GM21447 (cell line): ENCODE results near the gene BAG3.
"Not testable (repeated sequence)": the region's sequence is repeated elsewhere in the genome, so short reads cannot be mapped to it uniquely, and the experiment has no call there.

ENCODE experiments used
- ATAC-seq: cut with Tn5 transposase; IDR thresholded peaks from one replicate; pipeline ENCODE4 v1.9.1; 2021; ENCODE audit not compliant: unreplicated experiment

BAG3 gene

GRCh38 chr10:119650692-119651513, at the start of gene BAG3:
BAG3 (plus strand) TSS chr10:119651380; CDS start chr10:119651676, 296 bp downstream.
- ATAC-seq: peak; percentile 62

DNA sequence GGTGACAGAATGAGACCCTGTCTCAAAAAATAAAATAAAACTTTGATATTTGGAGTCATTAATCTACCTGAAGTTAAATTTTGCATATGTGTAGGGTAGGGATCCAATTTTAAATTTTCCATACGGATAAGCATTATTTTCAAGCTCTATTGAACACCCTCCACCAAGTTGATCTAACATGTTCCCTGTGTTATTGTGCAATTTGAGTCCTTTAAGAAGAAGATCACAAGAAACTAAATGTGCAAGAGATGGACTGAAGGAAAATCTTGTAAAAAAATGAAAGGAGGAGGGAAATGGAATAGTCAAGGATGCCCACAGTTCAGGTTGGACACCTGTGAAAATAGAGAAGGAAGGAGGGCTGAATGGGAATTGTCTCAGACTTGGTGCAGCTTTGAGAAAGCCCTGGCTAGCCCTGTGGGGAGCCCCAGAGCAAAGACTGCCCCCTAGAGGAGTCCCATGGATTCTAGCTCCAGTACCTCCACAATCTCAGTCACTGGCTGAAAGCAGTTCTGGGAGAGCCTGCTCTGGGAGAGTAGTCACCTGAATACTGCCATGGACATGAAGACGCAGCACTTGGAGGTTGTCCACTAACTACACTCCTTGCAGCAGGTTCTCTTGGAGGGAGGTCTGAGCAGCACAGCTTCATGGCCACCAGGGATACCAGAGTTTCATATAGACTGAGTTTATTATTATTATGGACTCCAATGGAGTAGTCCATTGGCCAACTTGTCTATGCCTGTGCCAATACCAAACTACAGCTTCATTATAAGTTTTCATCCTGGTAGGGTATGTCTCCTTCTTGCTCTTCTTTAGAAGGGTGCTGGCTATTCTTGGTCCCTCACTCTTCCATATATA, 48.7 kb upstream of the BAG3 start:
- no peak for ATAC-seq

DNA sequence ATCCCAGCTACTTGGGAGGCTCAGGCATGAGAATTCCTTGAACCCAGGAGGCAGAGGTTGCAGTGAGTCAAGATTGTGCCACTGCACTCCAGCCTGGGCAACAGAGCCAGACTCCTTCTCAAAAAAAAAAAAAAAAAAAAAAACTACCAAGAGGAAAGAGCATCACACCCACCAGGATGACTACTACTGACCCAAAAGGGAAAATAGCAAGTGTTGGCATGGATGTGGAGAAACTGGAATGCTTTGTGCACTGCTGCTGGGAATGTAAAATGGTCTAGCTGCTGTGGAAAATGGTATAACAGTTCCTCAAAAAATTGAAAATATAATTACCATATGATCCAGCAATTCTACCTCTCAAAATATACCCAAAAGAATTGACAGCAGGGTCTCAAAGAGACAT, 46.7 kb upstream of the BAG3 start:
- no peak for ATAC-seq

GRCh38 chr10:119608316-119609155, 42.6 kb upstream of the BAG3 start:
- ATAC-seq: no peak

DNA sequence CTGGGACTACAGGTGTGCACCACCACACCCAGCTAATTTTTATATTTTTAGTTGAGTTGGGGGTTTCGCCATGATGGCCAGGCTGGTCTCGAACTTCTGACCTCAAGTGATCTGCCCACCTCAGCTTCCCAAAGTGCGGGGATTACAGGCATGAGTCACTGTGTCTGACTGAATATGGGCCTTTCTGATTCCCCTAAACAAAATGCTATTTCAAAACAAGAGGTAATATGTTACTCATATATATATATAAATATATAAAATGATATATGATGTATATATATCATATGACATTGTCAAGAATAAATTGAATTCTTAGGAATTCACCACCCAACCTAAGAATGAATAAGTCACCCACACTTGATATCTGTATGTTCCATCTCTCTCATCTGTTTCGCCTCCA, 41.7 kb upstream of the BAG3 start:
- no peak for ATAC-seq

DNA sequence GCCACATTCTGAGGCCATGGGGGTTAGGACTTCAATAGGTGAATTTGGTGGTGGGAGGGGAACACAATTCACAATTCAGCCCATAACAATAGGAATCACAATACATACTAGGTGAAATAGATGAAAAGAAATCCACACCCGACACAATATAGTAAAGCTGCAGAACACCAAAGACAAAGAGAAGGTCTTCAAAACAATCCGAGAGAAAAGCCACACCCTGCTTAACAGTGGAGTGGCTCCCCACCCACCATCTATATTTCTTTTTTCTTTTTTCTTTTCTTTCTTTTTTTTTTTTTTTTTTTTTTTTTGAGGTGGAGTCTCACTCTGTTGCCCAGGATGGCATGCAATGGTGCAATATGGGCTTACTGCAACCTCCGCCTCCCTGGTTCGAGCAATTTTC, 39.7 kb upstream of the BAG3 start:
- no peak for ATAC-seq

DNA sequence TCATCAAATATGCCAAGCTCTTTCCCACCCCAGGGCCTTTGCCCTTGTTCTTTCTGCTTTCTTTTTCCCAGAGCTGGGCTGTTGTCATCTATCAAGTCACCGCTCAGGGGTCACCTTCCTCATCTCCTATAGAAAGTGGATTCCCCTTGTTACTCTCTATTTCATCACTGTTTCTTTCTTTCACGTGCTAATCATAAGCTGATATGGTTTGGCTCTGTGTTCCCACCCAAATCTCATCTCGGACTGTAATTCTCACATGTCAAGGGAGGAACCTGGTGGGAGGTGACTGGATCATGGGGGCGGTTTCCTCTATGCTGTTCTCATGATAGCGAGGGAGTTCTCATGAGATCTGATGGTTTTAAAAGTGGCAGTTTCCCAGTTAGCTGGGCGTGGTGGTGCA, 37.4 kb upstream of the BAG3 start:
- no peak for ATAC-seq

- ATAC-seq: no peak
These were observed 36.5 kb upstream of the BAG3 start for GRCh38 chr10:119614686-119615085.

GRCh38 chr10:119616882-119617570, 34.2 kb upstream of the BAG3 start:
- ATAC-seq: no peak

- ATAC-seq: no peak
These were observed 32.0 kb upstream of the BAG3 start for GRCh38 chr10:119619215-119619614.

- ATAC-seq: not testable (repeated sequence)
These were observed 31.4 kb upstream of the BAG3 start for GRCh38 chr10:119619811-119620210.

DNA sequence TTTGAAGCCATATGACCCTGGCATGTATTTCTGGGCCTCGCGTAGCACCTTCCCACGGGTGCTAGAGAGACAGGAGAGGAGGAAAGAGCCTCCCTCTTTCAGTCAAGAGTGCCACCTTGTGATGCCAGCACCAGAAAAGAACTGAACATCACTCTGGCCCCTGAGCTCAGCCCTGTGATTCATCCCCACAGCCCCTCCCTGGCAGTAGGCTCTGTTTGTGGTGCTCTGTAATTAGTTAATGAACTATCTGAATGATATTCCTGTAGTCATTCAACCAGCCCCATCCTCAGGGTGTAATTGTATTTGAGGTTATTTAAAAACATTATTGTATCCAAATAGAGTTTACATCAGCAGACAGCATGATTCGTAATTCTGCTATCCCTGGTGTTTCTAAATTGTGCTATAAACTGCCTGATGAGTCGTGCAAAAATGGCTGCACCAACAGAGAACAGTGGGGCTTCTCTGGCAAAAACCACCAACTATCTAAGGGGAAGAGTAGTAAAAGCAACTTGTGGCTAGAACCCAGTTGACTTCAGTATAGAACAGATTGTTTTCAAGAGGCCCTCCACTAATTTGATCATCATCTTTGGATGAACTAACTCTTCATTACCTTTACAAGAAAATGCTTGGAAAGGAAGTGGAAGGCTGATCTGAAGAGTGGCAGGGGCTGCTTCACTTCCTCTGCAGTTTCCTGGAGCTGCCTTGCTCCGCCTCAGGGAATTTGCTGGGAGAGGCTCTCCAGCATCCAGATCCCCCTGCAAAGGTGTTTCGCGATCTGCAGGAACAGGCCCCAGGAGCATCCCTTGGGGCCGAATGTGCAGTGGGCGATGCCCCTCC, 30.7 kb upstream of the BAG3 start:
- no peak for ATAC-seq

DNA sequence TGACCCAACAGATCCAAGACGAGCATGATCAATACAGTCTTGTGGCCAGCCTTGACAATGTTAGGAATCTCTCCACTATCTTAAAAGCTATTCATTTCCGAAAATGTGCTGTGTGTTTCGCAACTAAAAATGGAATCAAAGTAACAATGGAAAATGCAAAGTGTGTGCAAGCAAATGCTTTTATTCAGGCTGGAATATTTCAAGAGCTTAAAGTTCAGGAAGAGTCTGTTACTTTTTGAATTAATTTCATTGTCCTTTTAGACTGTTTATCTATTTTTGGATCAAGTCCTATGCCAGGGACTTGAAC, 30.1 kb upstream of the BAG3 start:
- no peak for ATAC-seq

GRCh38 chr10:119625570-119626280, 25.5 kb upstream of the BAG3 start:
- no peak for ATAC-seq

- ATAC-seq: no peak
These were observed 20.9 kb upstream of the BAG3 start for GRCh38 chr10:119630300-119630699.

DNA sequence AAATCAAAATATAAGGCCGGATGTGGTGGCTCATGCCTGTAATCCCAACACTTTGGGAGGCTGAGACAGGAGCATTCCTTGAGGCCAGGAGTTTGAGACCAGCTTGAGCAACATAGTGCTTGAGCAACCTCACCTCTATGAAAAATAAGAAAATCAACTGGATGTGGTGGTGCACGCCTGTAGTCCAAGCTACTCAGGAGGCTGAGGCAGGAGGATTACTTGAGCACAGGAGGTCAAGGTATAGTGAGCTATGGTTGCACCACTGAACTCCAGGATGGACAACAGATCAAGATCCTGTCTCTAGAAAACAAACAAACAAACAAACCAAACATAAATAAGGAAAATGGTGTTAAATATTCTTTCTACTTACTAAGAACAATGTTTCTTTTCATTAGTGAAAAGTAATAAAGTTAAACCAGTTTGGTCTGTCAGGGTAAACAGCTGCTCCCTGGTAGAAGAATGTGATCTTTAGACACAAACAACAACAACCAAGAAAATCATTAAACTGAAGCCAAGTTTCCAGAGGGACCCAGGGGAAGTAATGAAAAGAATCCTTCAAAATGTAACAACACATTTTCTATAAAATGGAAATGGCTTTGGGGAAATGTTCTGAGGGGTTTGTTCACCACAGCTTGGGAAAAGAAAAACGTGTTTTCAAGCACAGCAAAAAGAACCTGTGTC, 17.5 kb upstream of the BAG3 start:
- no peak for ATAC-seq

GRCh38 chr10:119634219-119634544, 17.0 kb upstream of the BAG3 start:
- ATAC-seq: no peak

DNA sequence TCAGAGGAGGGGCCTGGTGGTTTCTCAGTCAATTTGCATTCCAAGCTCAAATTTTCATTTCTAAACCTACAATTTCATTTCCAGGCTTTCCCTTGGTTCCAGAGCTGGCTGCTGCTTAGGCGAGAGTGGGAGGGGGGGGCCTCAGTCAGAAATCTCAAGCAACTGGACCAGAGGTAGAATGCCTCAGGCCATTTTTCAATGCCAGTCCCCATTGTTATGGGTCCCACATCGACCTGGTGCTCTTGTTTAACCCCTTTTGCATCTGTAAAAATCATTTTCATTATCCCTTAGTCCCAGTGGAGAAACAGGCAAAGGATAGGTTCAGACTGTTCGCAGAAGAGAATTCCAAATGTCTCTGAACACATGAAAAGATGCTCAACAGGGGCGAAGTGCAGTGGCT, 13.5 kb upstream of the BAG3 start:
- no peak for ATAC-seq

DNA sequence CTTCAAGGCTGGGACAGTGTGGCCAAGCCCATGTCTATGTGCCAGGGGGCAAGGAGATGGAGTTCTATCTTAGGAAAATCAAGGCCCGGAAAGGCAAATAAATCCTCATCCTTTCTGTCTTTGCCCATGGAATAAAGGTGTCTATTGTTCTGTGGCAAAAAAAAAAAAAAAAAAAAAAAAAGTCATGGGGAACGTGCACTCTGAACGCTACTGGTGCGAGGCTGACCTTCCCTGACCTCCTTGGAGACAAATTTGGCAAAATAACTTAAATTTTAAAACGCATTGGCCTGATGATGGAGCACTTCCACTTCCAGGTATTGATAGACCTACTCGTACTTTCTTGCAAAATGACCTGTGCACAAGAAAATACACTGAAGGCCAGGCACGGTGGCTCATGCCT, 12.2 kb upstream of the BAG3 start:
- ATAC-seq: no peak
